ENCODE data around the gene OR52L1. TPM values are rescaled to one million over a fixed set of nuclear protein-coding genes. Genes with fewer than 3 reads are reported as not detected.

The OR52L1 gene
- total and polyA plus RNA-seq, 4 donors: 0.08 TPM; not detected in 3

- Histone ChIP-seq H3K4me3 (ENCODE audit: low read depth in 1 of 3, low read length in 3 of 3) (no peak within 1 kb of the TSS), H3K4me1 (ENCODE audit: control insufficient read depth in 4 of 4, insufficient read depth in 4 of 4, low read length in 3 of 4) (no peaks in the 10 kb centered on the region), H3K9me3 (ENCODE audit: control insufficient read depth in 4 of 4, low read length in 3 of 4) (no peaks in the 10 kb centered on the region), H3K27me3 (ENCODE audit: control insufficient read depth in 4 of 4, insufficient read depth in 4 of 4, low read length in 3 of 4) (no peaks in the 10 kb centered on the region), H3K27ac (ENCODE audit: low read depth in 1 of 2, low read length in 2 of 2) (no peak within 1 kb of the TSS), H3K9ac (ENCODE audit: low read depth in 1 of 2, low read length in 2 of 2) (no peak within 1 kb of the TSS), H3K36me3 (ENCODE audit: control insufficient read depth in 4 of 4, insufficient read depth in 3 of 4, low read depth in 1 of 4, low read length in 3 of 4) (no peaks in the 10 kb centered on the region)
- TF ChIP-seq FOXA1 (IDR thresholded peaks at IDR 0.05) (no peak), NR2F2 (IDR thresholded peaks at IDR 0.05) (no peak), JUND (IDR thresholded peaks at IDR 0.05) (no peak), HNF4G (IDR thresholded peaks at IDR 0.05) (no peak), GABPA (IDR thresholded peaks at IDR 0.05 in 1 of 2, conservative IDR thresholded peaks at IDR 0.05 in 1 of 2) (no peak), TAF1 (conservative IDR thresholded peaks at IDR 0.05) (no peak), CTCF (IDR thresholded peaks at IDR 0.05; ENCODE audit: low read depth, low read length, missing input control) (no peak), REST (IDR thresholded peaks at IDR 0.05) (no peak), FOXA2 (IDR thresholded peaks at IDR 0.05) (no peak), YY1 (IDR thresholded peaks at IDR 0.05) (no peak), RXRA (IDR thresholded peaks at IDR 0.05) (no peak), ATF3 (IDR thresholded peaks at IDR 0.05) (no peak), ZBTB33 (IDR thresholded peaks at IDR 0.05) (no peak)
- no peak for DNase-seq (ENCODE audit: low spot score)
These were observed 18.4 kb downstream of the OR52L1 start, which contains the start of gene OR56A5 for GRCh38 chr11:5968394-5968793. OR56A5 (minus strand) TSS chr11:5968494; CDS start chr11:5968494, 0 bp downstream.

GRCh38 chr11:5967708-5968107 lies 19.1 kb downstream of the OR52L1 start:
- H3K4me1 ChIP-seq (ENCODE audit: control insufficient read depth in 4 of 4, insufficient read depth in 4 of 4, low read length in 3 of 4): no peaks in the 10 kb centered on the region
- no peak for TF ChIP-seq RXRA (IDR thresholded peaks at IDR 0.05)
- TF ChIP-seq HNF4G (IDR thresholded peaks at IDR 0.05): no peak
- no peak for TF ChIP-seq REST (IDR thresholded peaks at IDR 0.05)
- TF ChIP-seq JUND (IDR thresholded peaks at IDR 0.05): no peak
- TF ChIP-seq SP1 (IDR thresholded peaks at IDR 0.05): no peak
- no peak for TF ChIP-seq EGR1 (IDR thresholded peaks at IDR 0.05; ENCODE audit: low read depth in 2 of 2)
- TF ChIP-seq FOXA2 (IDR thresholded peaks at IDR 0.05): no peak
- no peak for TF ChIP-seq YY1 (IDR thresholded peaks at IDR 0.05)
- no peak for TF ChIP-seq RAD21 (IDR thresholded peaks at IDR 0.05)
- no peak for TF ChIP-seq NR2F2 (IDR thresholded peaks at IDR 0.05)
- TF ChIP-seq TAF1 (conservative IDR thresholded peaks at IDR 0.05): no peak
- TF ChIP-seq MAX (IDR thresholded peaks at IDR 0.05): no peak
- no peak for TF ChIP-seq ZBTB33 (IDR thresholded peaks at IDR 0.05)

More at GRCh38 chr11:5967708-5968107, 19.1 kb downstream of the OR52L1 start:
- DNase-seq (ENCODE audit: low spot score): no peak
- Histone ChIP-seq H3K9ac (ENCODE audit: low read depth in 1 of 2, low read length in 2 of 2) (no peak overlapping the region), H3K4me3 (ENCODE audit: low read depth in 1 of 3, low read length in 3 of 3) (no peak overlapping the region), H3K36me3 (ENCODE audit: control insufficient read depth in 4 of 4, insufficient read depth in 3 of 4, low read depth in 1 of 4, low read length in 3 of 4) (no peaks in the 10 kb centered on the region), H3K27ac (ENCODE audit: low read depth in 1 of 2, low read length in 2 of 2) (no peak overlapping the region), H3K27me3 (ENCODE audit: control insufficient read depth in 4 of 4, insufficient read depth in 4 of 4, low read length in 3 of 4) (no peaks in the 10 kb centered on the region), H3K9me3 (ENCODE audit: control insufficient read depth in 4 of 4, low read length in 3 of 4) (no peaks in the 10 kb centered on the region)
- 66% methylated on average over 3 of the region's 3 CpGs for WGBS
